GM23338 (cell line): ENCODE measurements around the gene SLU7.

Experiments used
- CREB1 ChIP-seq: fragments of 250-450 bp; sonication (Bioruptor Pico); IDR thresholded peaks from 2 replicates; pipeline ENCODE4 v1.5.0; 2020; ENCODE audit warnings: low read depth, mild to moderate bottlenecking, moderate library complexity
- CTCF ChIP-seq, 2 experiments: fragments of 200-600 bp in 1 of 2; sonication (generic) in 1 of 2; conservative IDR thresholded peaks; 2 replicates each; pipeline versions ENCODE4 v1.5.1 to v1.6.1; 2016 to 2017; ENCODE audit warnings: antibody characterized with exemption in 2 of 2, low read depth in 2 of 2, mild to moderate bottlenecking in 2 of 2, moderate library complexity in 1 of 2
- EZH2 ChIP-seq: fragments of 200-600 bp; sonication (generic); IDR thresholded peaks from one replicate; pipeline ENCODE4 v1.8.0; 2017; ENCODE audit warnings: antibody characterized with exemption, mild to moderate bottlenecking, low read depth; ENCODE audit not compliant: unreplicated experiment
- EZH2phosphoT487 ChIP-seq: fragments of 200-600 bp; sonication (generic); IDR thresholded peaks from one replicate; pipeline ENCODE4 v1.8.1; 2018; ENCODE audit warnings: antibody characterized with exemption; ENCODE audit not compliant: unreplicated experiment
- JUNB ChIP-seq: IDR thresholded peaks from one replicate; pipeline ENCODE4 v1.6.1; 2016; ENCODE audit warnings: antibody characterized with exemption; ENCODE audit not compliant: unreplicated experiment
- NANOG ChIP-seq: IDR thresholded peaks from 2 replicates; pipeline ENCODE4 v1.6.1; 2016; ENCODE audit warnings: antibody characterized with exemption, borderline replicate concordance
- POLR2AphosphoS5 ChIP-seq: IDR thresholded peaks from 2 replicates; pipeline ENCODE4 v1.6.1; 2016; ENCODE audit warnings: antibody characterized with exemption, low read depth
- REST ChIP-seq: IDR thresholded peaks from one replicate; pipeline ENCODE4 v1.6.1; 2018; ENCODE audit warnings: antibody characterized with exemption; ENCODE audit not compliant: unreplicated experiment
- STAT1 ChIP-seq: IDR thresholded peaks from one replicate; pipeline ENCODE4 v1.6.1; 2016; ENCODE audit warnings: antibody characterized with exemption; ENCODE audit not compliant: unreplicated experiment
- ZNF331 ChIP-seq: fragments of 250-450 bp; sonication (Bioruptor Pico); IDR thresholded peaks from 2 replicates; pipeline ENCODE4 v1.5.0; 2020; ENCODE audit warnings: low read depth, mild to moderate bottlenecking, moderate library complexity

GRCh38 chr5:160452795-160453194 is 33.9 kb upstream of the SLU7 start:
- no peak for TF ChIP-seq CTCF (conservative IDR thresholded peaks at IDR 0.05; ENCODE audit: low read depth in 2 of 2)
- no peak for TF ChIP-seq CREB1 (CRISPR knock-in tag)
- no peak for TF ChIP-seq EZH2
- no peak for TF ChIP-seq ZNF331 (CRISPR knock-in tag)
- TF ChIP-seq STAT1 = no peak
- TF ChIP-seq JUNB = no peak
- TF ChIP-seq POLR2AphosphoS5 = no peak
- TF ChIP-seq REST = no peak
- TF ChIP-seq EZH2phosphoT487 = no peak
- TF ChIP-seq NANOG = no peak
